ENCODE measurements around the gene PRPS1L1. TPM values are rescaled to one million over a fixed set of nuclear protein-coding genes. Genes with fewer than 3 reads are reported as not detected.

PRPS1L1 gene
- polyA plus RNA-seq, 4 donors: 0.11 TPM; not detected in 3

DNA sequence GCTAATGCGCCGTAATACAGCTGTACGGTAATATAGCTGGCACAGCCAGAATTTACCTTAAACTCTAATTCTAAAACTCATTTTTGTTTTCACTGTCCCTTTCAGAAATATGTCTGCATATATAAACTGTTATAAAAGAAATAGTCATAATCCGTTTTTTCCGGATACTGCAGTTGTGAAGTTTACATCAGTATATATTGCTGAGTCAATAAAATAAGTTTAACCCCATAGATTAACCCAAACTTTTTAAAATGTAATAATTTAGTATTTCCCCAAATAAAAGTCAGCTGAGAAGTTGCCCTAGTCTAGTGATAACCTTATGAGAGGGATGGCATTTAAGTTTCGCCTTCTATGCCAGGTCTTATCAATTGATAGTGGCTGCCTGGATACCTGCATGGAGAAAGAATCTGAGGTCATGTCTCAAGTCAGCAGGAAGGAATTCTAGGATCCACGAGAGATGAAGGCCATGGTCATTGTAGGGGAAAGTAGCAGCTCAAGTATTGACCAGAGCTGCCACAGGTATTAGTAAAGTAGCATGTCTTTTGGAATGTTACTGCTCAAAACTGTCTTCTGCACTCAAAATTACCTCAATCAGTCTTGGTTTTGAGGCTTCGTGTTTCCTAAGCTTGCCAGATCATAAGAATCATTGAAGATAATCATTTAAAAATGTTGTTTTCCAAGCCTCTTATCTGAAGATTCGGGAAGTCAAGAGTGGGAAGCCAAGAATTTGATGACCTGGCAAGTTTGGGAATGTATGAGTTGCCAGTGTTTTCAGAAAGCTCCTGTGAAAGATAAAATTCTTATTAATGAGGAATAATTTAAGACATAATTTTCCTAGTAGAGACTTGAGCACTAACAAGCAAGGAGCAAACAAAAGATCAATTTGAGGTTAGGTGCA is 10.8 kb downstream of the PRPS1L1 start:
- DNase-seq (ENCODE audit: low read depth in 4 of 4, low spot score in 2 of 4): no peak

DNA sequence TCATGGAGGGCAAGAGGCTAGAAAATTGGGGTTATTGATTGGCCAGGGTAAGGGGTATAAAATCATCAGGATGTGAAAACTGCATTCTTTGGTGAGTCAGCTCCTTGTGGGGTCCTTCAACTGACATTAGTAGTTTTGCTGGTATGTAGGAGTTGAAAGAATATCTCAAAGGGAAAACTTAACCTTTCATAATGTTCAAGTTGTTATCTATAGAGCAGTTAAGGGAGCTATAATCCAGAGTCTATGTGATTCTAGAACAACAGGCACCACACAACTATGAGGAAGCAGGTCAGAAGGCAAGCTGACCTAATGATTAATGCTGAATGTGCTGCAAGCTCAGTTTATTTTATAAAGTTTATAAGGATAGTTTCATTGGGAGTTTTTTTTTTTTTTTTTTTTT is 13.7 kb downstream of the PRPS1L1 start:
- no peak for DNase-seq (ENCODE audit: low read depth in 4 of 4, low spot score in 2 of 4)

DNA sequence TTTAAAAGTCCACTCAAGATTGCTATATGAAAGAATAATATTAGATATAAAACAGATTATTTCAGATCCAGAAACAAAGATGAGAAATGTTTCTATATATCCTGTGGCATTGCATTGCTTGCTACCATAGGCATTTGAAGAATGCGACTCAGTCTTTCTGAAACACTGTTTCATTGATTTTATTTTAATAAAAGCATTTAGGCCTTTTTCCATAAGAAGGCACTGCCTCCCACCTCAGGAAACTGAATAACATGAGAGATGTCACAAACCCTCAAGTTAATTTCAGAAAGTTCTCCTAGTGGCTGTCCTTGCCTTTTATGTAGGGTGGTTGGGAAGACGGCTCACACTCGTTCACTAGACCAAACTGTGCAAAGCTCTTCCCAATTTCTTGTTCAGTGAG is 23.3 kb downstream of the PRPS1L1 start:
- DNase-seq (ENCODE audit: low read depth in 4 of 4, low spot score in 2 of 4): no peak

DNA sequence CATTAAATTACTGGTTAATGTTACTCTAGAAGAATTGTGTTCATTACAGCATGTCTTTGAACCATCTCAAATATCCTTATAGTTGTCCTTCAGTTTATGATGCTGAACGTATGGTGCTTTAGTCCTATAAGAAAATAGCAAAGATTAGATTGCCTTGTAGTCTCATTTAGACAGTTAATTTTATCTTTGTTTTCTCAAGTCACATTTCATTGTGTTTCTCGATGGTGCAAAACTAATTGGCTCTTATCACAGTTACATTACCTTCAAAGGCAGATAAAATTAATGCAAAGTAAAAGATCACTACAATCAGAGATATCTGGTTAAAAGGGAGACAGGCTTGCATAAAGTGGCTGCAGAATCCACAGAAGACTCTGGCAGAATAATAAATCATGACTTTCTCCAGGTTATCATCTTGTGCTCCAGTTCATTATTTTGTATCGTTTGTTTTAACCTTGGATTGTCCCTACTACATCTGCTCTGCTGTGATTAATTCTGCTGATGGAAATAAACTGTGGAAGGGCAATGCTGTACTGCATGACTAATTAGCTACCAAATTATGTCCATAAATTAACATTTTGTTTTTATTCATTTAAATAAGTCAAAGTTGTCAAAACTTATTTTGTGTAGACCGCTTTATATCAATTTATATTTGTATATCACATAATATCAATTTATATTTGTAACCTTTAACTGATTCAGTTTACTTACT is 24.2 kb downstream of the PRPS1L1 start:
- DNase-seq (ENCODE audit: low read depth in 4 of 4, low spot score in 2 of 4): peak in 2 of 4 donors; percentile 34 to 43

DNA sequence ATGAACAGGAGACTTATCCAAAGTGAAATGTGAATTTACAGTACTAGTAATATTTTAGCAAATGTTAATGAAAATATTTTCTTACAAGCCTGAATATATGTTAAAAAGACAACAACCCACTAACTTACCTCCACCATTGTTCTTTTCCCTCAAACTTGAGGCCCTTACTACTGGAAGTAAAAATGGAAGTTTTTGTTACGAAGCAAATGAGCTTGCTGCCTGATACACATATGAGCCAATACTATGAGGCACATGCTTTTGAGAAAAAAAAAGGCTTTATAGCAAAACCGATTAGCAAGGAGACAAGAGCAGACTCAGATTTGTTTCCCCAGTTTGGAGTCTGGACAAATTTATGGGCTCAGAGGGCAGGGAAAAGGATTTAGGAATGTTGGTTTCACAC is 29.0 kb downstream of the PRPS1L1 start:
- DNase-seq (ENCODE audit: low read depth in 4 of 4, low spot score in 2 of 4): no peak

DNA sequence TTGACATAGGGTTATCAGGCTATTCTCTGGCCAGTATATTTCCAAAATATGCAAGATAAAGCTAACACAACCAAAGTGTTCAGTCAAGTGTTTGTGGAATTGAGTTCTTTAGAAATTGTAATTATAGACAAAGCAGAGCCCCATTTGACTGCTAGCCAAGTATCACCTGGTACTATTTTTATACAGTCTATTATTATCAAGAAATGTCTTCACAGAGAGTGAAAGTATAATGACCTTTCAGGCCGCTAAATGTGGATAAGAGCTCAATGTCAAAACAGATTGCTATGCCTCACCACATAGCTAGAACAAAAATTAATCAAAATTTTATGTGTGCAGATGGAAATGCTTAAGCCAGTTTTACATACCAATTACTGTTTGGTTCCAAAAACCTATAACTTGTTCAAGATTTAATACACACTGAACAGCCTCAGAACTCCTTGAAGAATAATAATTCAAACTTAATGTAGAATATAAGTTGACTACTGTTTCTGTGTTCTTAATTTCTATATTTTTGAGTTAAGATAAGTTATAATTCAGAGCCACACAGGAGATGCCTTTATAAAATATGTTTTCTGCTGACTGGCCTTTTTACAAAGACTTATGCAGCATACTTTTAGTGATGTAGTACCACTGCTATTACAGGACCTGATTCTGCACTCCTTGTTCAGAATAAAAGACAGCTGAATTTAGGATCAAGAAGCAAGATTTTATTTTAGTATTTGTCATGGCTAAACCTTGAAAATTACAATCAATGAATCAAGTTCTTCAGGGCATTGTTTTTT is 31.0 kb downstream of the PRPS1L1 start:
- no peak for DNase-seq (ENCODE audit: low read depth in 4 of 4, low spot score in 2 of 4)

DNA sequence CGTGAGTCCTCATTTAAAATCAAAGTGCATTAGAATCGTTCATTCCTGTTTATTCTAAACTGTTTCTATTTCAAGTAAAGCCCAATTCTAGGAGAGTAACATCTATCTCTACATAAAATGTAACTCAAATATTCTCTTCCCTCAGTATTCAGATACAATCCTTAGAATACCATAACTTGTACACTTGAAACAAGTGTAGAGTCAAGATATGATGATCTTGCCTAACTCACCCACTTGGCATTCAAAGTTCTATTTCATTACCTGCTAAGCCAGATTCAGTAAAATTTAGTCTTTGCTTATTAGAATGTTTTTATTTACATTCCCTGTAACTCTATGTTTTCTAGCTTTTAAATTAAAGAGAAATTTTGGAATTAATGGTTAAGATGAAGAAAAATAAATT is 31.6 kb downstream of the PRPS1L1 start:
- DNase-seq (ENCODE audit: low read depth in 4 of 4, low spot score in 2 of 4): no peak

DNA sequence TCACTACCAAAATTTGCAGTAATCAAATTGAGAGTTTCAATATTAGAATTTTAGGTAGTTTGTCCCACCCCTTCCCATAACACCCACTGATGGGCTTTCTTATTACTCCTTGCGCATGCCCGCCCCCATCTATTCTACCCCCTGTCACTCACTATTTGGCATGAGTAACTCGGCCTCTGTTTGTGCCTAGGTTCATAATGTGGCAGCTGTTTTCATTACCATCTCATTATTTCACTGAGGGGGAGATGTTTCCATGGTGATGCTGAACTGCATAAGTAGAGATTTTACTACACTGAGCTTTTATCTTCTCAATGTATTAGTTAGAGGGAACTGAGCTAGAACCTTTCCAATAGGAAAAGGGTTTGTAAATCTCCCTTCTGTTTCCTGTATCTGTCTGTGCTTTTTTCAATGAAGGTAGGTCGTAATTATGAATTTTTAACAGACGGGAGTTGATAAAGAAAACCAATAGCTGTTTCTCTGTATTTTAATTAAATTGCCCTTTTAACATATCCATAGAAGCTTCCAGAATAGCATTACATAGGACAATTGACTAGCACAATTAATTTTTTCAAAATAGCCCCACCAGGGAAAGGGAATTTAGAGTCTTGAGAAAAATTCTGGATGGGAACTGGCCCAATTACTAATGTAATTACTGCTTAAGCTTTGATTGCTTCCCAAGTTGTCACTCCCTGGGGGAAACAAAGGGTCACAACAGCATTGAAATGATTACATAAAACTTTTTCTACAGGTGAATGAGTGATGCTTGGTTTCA is 33.4 kb downstream of the PRPS1L1 start:
- DNase-seq (ENCODE audit: low read depth in 4 of 4, low spot score in 2 of 4): no peak

DNA sequence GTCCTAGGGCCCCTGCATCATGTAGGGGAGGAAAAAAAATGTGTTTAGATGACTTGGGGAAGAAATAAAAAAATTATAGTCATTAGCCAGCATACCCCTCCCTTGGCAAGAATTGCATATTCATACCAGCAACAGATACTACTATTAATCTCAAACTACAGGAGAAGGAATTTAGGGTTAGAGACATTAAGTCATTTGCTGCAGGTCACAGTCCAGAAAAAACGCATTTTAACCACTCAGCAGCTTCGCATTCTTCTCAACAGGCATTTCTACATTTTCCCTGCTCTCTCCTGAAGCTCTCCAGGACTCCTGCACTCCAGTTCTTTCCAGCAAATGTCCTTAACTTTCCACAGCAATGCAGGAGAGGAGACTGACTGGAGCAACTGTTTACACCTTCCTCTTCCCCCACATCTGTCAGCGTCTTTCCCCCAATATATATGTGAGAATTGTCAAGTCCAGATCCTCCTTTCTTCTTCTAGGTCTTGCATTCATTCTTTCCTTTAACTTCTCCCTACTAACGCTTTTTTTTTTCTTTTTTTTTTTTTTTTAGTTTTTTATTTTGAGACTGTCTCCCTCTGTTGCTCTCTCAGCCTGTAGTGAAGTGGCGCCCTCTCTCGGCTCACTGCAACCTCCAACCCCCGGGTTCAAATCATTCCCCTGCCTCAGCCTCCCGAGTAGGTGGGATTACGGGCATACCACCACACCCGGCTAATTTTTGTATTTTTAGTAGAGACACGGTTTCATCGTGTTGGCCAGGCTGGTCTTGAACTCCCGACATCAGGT is 35.6 kb downstream of the PRPS1L1 start:
- DNase-seq (ENCODE audit: low read depth in 4 of 4, low spot score in 2 of 4): no peak

DNA sequence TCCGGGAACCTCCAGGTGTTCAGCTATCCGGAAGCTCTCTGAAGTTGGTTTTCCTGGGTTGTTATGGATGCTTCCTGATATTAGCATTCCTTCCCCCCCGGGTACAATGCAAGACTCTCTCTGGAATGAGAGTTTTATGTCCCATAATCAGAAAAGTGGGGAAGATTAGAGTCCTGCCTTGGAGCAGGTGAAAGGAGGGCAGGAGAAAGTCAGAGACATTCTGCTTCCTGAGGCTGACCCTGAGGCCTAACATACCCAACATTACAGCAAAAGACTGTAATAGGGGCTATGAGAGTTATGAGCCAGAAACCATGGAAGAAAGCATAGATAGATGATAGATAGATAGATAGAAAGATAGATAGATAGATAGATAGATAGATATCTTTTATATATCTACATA is 36.9 kb downstream of the PRPS1L1 start:
- DNase-seq (ENCODE audit: low read depth in 4 of 4, low spot score in 2 of 4): no peak

DNA sequence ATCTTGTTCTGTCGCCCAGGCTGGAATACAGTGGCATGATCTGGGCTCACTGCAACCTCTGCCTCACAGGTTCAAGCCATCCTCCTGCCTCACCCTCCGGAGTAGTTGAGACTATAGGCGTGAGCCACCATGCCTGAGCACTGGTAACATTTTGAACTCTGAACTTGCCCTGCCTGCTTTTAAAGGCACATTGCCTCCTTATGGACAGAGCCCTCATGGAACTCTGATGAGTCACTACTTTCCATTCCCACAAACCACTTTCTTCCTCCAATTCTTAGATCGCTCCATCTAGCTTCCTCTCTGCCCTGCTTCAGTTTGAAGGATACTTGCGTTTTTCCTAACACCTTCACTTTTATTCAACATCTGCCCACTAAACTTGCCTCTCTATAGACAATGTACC is 38.1 kb downstream of the PRPS1L1 start:
- DNase-seq (ENCODE audit: low read depth in 4 of 4, low spot score in 2 of 4): no peak

DNA sequence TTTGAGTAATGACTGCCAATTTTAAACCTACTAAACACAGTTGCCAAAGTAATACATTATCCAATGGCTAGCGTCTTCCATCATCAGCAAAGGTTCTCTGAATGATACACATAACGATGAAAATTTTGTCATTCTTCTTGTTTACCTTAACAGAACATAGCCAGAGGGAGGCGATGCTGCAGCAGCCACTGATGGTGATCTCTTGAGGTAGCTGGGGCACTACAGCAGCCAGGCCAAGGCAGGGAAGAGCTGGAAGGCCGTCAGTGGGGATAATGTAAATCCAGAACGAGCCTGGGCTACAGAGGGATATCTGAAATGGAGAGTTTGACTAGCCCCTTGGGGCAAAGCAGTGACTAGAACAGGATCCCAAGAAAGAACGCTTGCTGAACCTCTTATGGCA is 38.8 kb downstream of the PRPS1L1 start:
- DNase-seq (ENCODE audit: low read depth in 4 of 4, low spot score in 2 of 4): no peak

DNA sequence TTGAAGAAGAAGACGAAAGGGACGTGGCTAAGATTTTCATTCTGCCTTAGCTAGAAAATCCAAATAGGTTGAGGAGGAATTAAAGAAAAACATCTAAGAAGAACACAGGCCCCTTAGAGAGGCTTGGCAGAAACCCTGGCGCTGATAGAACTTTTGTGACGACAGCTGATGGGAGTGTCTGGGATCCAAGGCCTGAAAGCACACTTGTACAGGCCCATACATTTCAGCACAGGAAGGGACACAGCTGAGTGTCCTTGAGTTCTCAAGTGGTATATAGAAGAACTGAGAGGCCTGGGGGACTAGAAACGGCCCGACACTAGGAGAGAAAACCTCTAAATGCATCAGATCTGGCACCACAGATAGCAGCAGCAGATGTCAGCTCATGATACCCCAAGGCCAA is 39.5 kb downstream of the PRPS1L1 start:
- DNase-seq (ENCODE audit: low read depth in 4 of 4, low spot score in 2 of 4): no peak

DNA sequence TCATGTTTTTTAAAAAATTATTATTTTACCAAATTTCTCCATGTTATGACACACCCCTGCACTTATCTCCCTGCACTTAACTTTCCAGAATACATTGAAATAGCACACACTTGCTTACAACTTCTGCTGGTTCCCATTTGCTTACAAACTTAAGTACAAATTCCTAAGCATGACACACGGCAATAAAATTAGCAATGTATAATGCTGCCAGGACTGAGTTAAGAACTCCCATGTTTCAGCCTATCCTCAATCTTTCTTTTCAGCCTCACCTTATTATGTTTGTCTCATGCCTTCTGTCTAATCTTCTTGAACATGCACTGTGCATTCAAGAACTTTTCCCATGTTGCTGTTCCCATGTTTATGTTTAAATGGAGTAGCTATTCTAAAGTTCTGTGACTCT is 40.8 kb downstream of the PRPS1L1 start:
- DNase-seq (ENCODE audit: low read depth in 4 of 4, low spot score in 2 of 4): no peak

DNA sequence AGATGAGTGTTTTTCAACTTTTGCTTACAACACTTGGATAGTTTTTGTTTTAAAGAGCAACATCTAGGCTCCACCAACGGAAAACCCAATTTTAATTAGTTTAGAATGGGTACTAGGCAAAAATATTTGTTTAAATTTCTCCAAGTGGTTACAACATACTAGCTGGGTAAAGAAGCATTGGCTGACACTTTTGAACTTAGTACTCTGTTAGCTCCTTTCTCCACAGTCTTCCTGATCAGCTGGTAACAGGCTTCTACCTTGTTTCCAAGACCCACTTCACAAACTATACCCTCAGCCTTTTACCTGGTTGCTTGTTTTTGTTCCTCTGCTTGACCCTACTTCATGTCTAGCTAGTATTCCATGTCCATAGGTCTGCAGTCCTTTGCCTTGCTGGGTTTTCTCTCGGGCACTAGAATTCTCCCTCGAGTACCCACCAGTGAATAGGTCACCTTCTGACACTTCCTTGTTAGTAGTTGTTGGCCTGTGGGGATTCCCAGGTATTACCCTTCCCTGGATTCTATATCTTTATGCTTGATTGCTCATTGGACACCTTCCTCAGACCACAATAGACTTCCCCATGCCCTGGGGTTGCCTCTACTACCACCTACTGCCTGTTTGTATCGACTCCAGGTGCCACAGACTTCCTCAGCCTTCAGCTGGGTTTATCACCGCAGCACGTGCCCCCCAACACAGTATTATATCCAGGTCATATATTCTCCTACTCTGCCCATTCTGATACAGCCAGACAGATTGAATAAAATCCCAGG is 42.0 kb downstream of the PRPS1L1 start:
- DNase-seq (ENCODE audit: low read depth in 4 of 4, low spot score in 2 of 4): no peak

DNA sequence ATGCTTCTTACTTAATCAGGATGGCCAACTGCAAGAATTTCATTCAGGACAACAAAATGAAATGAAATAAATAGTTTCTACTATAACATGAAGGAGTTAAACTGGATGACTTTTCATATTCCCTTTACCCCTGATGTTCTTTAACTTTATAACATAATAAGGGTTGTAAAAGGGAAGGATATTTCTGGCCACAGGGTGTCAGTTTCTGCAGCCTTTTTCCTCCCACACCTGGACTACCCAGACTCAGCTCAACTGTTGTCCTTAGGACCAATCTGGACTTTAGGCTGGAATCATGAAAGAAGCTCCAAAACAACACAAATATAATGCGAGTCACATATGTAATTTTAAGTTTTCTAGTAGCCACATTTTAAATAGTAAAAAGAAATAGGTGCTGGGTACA is 43.4 kb downstream of the PRPS1L1 start:
- DNase-seq (ENCODE audit: low read depth in 4 of 4, low spot score in 2 of 4): no peak

DNA sequence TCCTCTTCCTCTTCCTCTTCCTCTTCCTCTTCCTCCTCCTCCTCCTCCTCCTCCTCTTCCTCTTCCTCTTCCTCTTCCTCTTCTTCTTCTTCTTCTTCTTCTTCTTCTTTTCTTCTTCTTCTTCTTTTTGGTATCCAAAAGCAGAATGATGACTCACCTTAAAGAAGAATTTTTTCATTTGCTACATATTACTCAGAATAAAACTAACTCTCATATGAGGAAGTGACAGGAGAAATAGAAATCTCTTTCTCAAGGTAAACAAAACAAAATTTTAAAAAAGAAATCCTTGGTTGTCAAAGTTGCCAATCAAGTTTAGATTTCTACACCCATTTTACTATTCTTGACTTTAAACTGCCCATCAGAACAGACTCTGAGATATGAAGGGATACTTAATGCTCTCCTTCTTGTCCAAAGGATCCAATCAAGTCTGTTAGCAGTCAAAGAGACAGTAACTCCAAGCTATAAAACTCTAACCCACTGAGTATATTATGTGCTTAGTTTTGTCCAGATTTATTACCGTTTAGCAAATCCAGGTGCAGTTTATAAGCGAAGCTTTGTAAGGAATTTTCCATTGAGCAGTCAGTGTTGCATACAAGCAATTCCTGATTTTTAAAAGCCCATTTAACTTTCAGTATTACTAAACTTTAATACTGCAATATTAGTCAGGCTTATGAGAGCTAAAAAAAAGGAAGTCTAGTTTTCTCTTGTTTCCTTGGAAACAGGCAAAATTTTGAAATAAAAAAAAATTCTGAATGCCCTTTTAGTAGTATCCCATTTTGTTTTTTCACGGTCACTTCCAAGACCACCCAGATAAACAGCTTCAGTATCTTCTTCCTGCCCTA is 44.2 kb downstream of the PRPS1L1 start:
- DNase-seq (ENCODE audit: low read depth in 4 of 4, low spot score in 2 of 4): no peak

DNA sequence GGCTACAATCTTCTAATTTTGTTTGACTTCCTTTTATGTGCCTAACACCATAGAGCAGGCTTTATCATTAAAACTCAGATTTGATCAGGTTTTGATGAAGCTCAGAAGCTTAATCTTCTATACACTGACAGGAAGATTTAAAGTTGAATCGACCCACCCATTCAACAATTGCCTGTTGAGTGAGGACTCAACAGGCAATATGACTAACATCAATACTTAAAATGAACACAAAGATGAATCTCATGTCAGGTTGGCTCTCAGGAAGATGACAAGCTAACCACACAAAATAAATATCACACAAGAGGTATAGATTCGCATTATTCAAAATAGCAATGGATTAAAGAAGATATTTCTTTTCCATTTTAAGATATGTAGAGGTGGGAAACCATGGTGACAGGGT is 50.7 kb downstream of the PRPS1L1 start:
- DNase-seq (ENCODE audit: low read depth in 4 of 4, low spot score in 2 of 4): no peak

Measured in left renal cortex interstitium (tissue), 4 donors.